K562 treated with DMSO at 1 percent for 12 hours (cell line): ENCODE data around the gene MYO7A. TPM values are rescaled to one million over a fixed set of nuclear protein-coding genes. Genes with fewer than 3 reads are reported as not detected.

ENCODE experiments used
- total RNA-seq: library from RNA; unstranded; fragments of 300-600 nt; gene quantifications from 2 replicates; pipeline ENCODE4 v1.2.3, GENCODE V29; 2022; ENCODE audit not compliant: insufficient read depth

Gene MYO7A
- 0.17 and 0.38 TPM in 2 replicates for total RNA-seq

GRCh38 chr11:77127920-77128691 lies at the start of gene MYO7A:
MYO7A (plus strand) TSS chr11:77128246; CDS start chr11:77130635, 2,389 bp downstream.

GRCh38 chr11:77102246-77103210 lies 25.5 kb upstream of the MYO7A start, which contains the start of gene OMP:
OMP (plus strand) TSS chr11:77102840; CDS start chr11:77102840, 0 bp downstream.

Other genes starting within 250 kb of the MYO7A start
- gene B3GNT6, start 93.8 kb upstream of the MYO7A start, total RNA-seq, result 0.41 TPM in 1 of 2 replicates, not detected in the other
- 0.40 and 1.3 TPM in 2 replicates for gene CAPN5, start 61.3 kb upstream of the MYO7A start, total RNA-seq
- not detected in 2 replicates for gene OMP, start 25.4 kb upstream of the MYO7A start, total RNA-seq
- gene GDPD4, start 173.4 kb downstream of the MYO7A start, total RNA-seq, result not detected in 2 replicates